Activated CD8-positive, alpha-beta T cell treated with anti-CD3 and anti-CD28 coated beads, Interleukin-2, amount 10 ng/mL, durations not matched to agents 7 days and 5 days (primary cell): ENCODE measurements around the gene MAD1L1. TPM values are rescaled to one million over a fixed set of nuclear protein-coding genes. Genes with fewer than 3 reads are reported as not detected.
A peak's percentile ranks its signal among the peaks of the same experiment; 100 is the strongest.

ENCODE experiments used
- ATAC-seq: fragments of 150-1000 bp; cut with Tn5 transposase; one replicate; pipeline ENCODE4 v1.10.0; 2021; ENCODE audit warnings: moderate library complexity
- CTCF ChIA-PET: fragments of 350-600 bp; sonication (Branson Sonifier 250); formaldehyde crosslinking; loops from one replicate; lab custom pipeline; 2021; ENCODE audit warnings: antibody characterized with exemption; lab: Charles Lee
- POLR2A ChIA-PET: fragments of 350-600 bp; sonication (Branson Sonifier 250); formaldehyde crosslinking; loops from one replicate; lab custom pipeline; 2021; ENCODE audit warnings: antibody characterized with exemption; lab: Charles Lee
- DNase-seq: peaks from one replicate; pipeline ENCODE4 v3.0.0-alpha.2; 2020
- H3K27ac Mint-ChIP-seq: one replicate; pipeline ENCODE4 v1.8.0; 2021; ENCODE audit warnings: mild to moderate bottlenecking, mixed read lengths
- H3K27me3 Mint-ChIP-seq: one replicate; pipeline ENCODE4 v1.8.0; 2021; ENCODE audit warnings: low read depth, mixed read lengths
- H3K36me3 Mint-ChIP-seq: one replicate; pipeline ENCODE4 v1.8.0; 2021; ENCODE audit warnings: low read depth, mixed read lengths
- H3K4me1 Mint-ChIP-seq: one replicate; pipeline ENCODE4 v1.8.0; 2021; ENCODE audit warnings: low read depth, mixed read lengths
- H3K4me3 Mint-ChIP-seq: one replicate; pipeline ENCODE4 v1.8.0; 2021; ENCODE audit warnings: mild to moderate bottlenecking, mixed read lengths
- H3K9me3 Mint-ChIP-seq: one replicate; pipeline ENCODE4 v1.8.0; 2022; ENCODE audit warnings: mixed read lengths; ENCODE audit not compliant: insufficient read depth
- total RNA-seq, 2 experiments: library from RNA; stranded (reverse); gene quantifications; one replicate each; pipeline ENCODE4 v1.2.3, GENCODE V29; 2021

Gene MAD1L1
- total RNA-seq, 2 experiments from 2014 or later: 79.8 to 82.7 TPM

DNA sequence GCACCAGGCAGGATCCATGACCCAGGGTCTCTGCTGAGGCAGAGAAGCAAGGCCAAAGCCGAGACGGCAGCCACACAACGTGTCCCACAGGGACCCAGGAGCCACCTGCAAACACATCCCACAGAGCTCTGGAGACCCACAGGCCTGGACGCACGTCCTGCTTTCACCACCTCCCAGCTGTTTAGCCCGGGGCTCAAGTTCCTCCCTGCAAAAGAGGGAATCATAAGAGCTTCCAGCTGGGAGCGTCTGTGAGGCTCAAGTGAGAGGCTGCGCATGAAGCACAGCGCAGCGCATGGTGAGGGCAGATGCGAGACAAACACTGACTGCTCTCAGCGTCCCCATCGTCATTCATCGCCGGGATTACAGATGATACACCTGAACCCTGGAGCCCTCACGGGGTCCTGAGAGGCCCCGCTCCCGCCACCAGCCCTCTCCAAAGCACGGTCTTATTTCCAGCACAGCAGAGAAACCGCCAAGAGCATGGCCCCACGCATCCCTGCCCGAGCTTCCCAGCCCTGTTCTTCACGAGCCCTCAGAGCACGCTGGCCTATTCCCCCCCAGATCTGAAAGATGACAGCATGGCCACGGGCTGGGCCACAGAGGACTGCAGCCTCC lies 88.7 kb downstream of the MAD1L1 start:
- ATAC-seq (no peak), DNase-seq (no peak)
- Mint-ChIP-seq H3K36me3 (peaks cover 3% of the 10 kb centered on the region), H3K27me3 (no peaks in the 10 kb centered on the region), H3K27ac (no peak overlapping the region), H3K4me1 (no peaks in the 10 kb centered on the region), H3K9me3 (no peaks in the 10 kb centered on the region), H3K4me3 (no peak overlapping the region)
- CTCF ChIA-PET: no interaction called here
- POLR2A ChIA-PET: no interaction called here

- ATAC-seq (no peak), DNase-seq (no peak)
- H3K4me3 Mint-ChIP-seq: no peak overlapping the region
- no peaks in the 10 kb centered on the region for H3K27me3 Mint-ChIP-seq
- ChIA-PET POLR2A (no interaction called here), CTCF (no interaction called here)
- H3K9me3 Mint-ChIP-seq: no peaks in the 10 kb centered on the region
- H3K4me1 Mint-ChIP-seq: peaks cover 3% of the 10 kb centered on the region
- H3K27ac Mint-ChIP-seq: no peak overlapping the region
- H3K36me3 Mint-ChIP-seq: peaks cover 3% of the 10 kb centered on the region
These were observed 89.3 kb downstream of the MAD1L1 start for GRCh38 chr7:2143450-2143849.

DNA sequence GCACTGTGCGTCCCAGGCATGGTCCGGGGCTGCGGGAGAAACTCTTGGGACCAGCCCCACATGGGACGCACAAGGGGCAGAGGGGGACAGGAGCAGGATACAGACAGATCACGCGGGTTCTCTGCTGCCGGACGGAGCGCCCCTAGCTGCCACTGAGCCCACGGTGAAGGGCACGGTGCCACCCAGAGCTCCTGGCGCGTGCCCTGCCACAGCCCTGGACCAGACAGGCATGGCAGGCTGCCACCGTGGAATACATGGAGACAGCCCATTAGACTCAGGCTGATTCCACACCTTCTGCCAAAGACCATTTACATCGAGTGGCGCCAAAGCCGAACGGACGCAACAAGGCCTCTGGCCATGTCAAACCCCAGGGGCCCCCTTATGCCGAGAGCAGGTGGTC lies 90.4 kb downstream of the MAD1L1 start:
- ChIA-PET CTCF (no interaction called here), POLR2A (no interaction called here)
- Mint-ChIP-seq H3K27me3 (no peaks in the 10 kb centered on the region), H3K4me3 (no peak overlapping the region), H3K9me3 (no peaks in the 10 kb centered on the region), H3K27ac (no peak overlapping the region), H3K4me1 (peaks cover 14% of the 10 kb centered on the region), H3K36me3 (peaks cover 4% of the 10 kb centered on the region)
- ATAC-seq (no peak), DNase-seq (no peak)

GRCh38 chr7:2141651-2142050 lies 91.1 kb downstream of the MAD1L1 start:
- H3K27ac Mint-ChIP-seq: no peak overlapping the region

DNA sequence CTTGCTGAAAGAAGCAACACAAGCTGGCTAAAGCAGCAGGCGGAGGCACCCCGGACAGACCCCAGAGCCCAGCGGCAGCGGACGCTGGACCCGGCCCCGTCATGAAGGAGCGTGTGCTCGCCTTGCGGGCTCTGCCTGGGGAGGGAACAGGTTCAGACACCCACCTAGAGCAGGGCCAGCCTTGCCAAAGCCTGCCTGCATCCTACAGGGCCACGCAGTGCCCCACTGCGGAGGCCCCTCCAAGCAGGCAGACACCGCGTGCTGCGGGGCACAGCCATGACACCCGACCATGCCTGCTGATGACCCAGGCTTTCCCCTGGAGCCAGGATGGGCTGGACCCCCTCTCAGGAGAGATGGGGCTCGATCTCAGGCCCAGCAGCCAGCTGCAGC lies 91.7 kb downstream of the MAD1L1 start:
- ATAC-seq: no peak
- POLR2A ChIA-PET: no interaction called here
- no peak overlapping the region for H3K4me3 Mint-ChIP-seq

More at GRCh38 chr7:2141651-2142050, 91.1 kb downstream of the MAD1L1 start:
- CTCF ChIA-PET: no interaction called here
- Mint-ChIP-seq H3K27me3 (no peaks in the 10 kb centered on the region), H3K9me3 (no peaks in the 10 kb centered on the region), H3K36me3 (peaks cover 5% of the 10 kb centered on the region), H3K4me3 (no peak overlapping the region), H3K4me1 (peaks cover 14% of the 10 kb centered on the region)
- ATAC-seq (no peak), DNase-seq (no peak)
- POLR2A ChIA-PET: no interaction called here

GRCh38 chr7:2140216-2141020 lies 92.3 kb downstream of the MAD1L1 start:
- POLR2A ChIA-PET: no interaction called here

More for the DNA sequence above, 91.7 kb downstream of the MAD1L1 start:
- H3K27me3 Mint-ChIP-seq: no peaks in the 10 kb centered on the region
- H3K27ac Mint-ChIP-seq: no peak overlapping the region
- H3K36me3 Mint-ChIP-seq: peaks cover 5% of the 10 kb centered on the region
- no peak for DNase-seq
- peaks cover 14% of the 10 kb centered on the region for H3K4me1 Mint-ChIP-seq
- H3K9me3 Mint-ChIP-seq: no peaks in the 10 kb centered on the region
- CTCF ChIA-PET: no interaction called here

GRCh38 chr7:2139004-2139699 lies 93.6 kb downstream of the MAD1L1 start:
- no peaks in the 10 kb centered on the region for H3K9me3 Mint-ChIP-seq
- ATAC-seq: no peak
- DNase-seq: no peak
- H3K4me3 Mint-ChIP-seq: no peak overlapping the region
- H3K4me1 Mint-ChIP-seq: peaks cover 14% of the 10 kb centered on the region
- no peaks in the 10 kb centered on the region for H3K27me3 Mint-ChIP-seq
- CTCF ChIA-PET: no interaction called here
- H3K36me3 Mint-ChIP-seq: peaks cover 5% of the 10 kb centered on the region
- peak overlapping the region; percentile 87 for H3K27ac Mint-ChIP-seq
- POLR2A ChIA-PET: no interaction called here

More at GRCh38 chr7:2140216-2141020, 92.3 kb downstream of the MAD1L1 start:
- no peaks in the 10 kb centered on the region for H3K27me3 Mint-ChIP-seq
- peak overlapping the region; percentile 60 for H3K27ac Mint-ChIP-seq
- peaks cover 5% of the 10 kb centered on the region for H3K36me3 Mint-ChIP-seq
- no peaks in the 10 kb centered on the region for H3K9me3 Mint-ChIP-seq
- no peak overlapping the region for H3K4me3 Mint-ChIP-seq
- H3K4me1 Mint-ChIP-seq: peaks cover 14% of the 10 kb centered on the region
- no peak for DNase-seq
- CTCF ChIA-PET: no interaction called here
- no peak for ATAC-seq

DNA sequence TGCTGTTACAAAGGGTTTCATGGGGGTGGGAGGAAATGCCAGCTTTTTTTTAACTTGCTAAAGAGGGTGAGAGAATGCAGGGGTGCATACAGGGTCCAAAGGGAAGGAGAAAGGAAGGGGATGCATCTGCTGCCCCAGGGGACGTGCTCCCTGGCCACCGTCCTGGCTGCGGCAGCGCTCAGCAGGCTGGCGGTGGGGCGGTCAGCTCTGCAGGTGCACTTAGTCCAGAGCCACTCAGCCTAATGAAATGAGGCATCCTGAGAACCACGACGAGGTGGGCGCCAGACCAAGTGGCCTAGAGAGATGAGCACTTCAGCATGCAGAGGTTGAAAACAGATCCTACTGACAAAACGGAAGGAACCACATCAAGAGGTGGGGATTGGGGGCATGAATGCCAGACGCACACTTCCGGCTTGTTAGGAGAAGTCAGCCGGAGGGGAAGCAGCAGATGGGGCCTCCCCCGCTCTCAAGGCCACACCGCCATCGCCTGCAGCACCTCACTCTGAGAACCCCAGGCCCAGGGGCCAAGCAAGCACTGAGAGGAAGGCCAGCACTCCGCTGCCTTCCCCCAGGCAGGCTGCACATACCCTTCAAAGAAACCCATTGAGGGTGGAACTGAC lies 94.5 kb downstream of the MAD1L1 start:
- Mint-ChIP-seq H3K4me3 (peak overlapping the region; percentile 63), H3K9me3 (no peaks in the 10 kb centered on the region), H3K36me3 (peaks cover 2% of the 10 kb centered on the region), H3K4me1 (peaks cover 14% of the 10 kb centered on the region), H3K27ac (peak overlapping the region; percentile 87), H3K27me3 (no peaks in the 10 kb centered on the region)
- ATAC-seq: peak; percentile 86
- CTCF ChIA-PET: no interaction called here
- DNase-seq: peak; percentile 82
- POLR2A ChIA-PET: no interaction called here

- ChIA-PET CTCF (no interaction called here), POLR2A (no interaction called here)
- no peak for ATAC-seq
- H3K27me3 Mint-ChIP-seq: no peaks in the 10 kb centered on the region
- no peak overlapping the region for H3K27ac Mint-ChIP-seq
- peaks cover 2% of the 10 kb centered on the region for H3K36me3 Mint-ChIP-seq
- no peak for DNase-seq
- no peaks in the 10 kb centered on the region for H3K9me3 Mint-ChIP-seq
- H3K4me1 Mint-ChIP-seq: peaks cover 14% of the 10 kb centered on the region
- H3K4me3 Mint-ChIP-seq: no peak overlapping the region
These were observed 98.0 kb downstream of the MAD1L1 start for GRCh38 chr7:2134740-2135139.

GRCh38 chr7:2132243-2132642 lies 100.5 kb downstream of the MAD1L1 start:
- no peaks in the 10 kb centered on the region for H3K9me3 Mint-ChIP-seq
- CTCF ChIA-PET: no interaction called here
- H3K27me3 Mint-ChIP-seq: no peaks in the 10 kb centered on the region
- ATAC-seq (no peak), DNase-seq (no peak)
- H3K27ac Mint-ChIP-seq: no peak overlapping the region
- no peaks in the 10 kb centered on the region for H3K36me3 Mint-ChIP-seq
- POLR2A ChIA-PET: no interaction called here
- H3K4me3 Mint-ChIP-seq: no peak overlapping the region
- H3K4me1 Mint-ChIP-seq: no peaks in the 10 kb centered on the region

GRCh38 chr7:2131800-2132199 lies 100.9 kb downstream of the MAD1L1 start:
- ATAC-seq (no peak), DNase-seq (no peak)
- Mint-ChIP-seq H3K4me3 (no peak overlapping the region), H3K27ac (no peak overlapping the region), H3K4me1 (no peaks in the 10 kb centered on the region), H3K36me3 (no peaks in the 10 kb centered on the region), H3K9me3 (no peaks in the 10 kb centered on the region), H3K27me3 (no peaks in the 10 kb centered on the region)
- CTCF ChIA-PET: interaction anchor here (1.0 kb wide), 1 partner anchor 12 kb away, joined by 3 read pairs; no protein-coding TSS in a partner anchor
- POLR2A ChIA-PET: no interaction called here
